Parathyroid adenoma (tissue), 2 donors: ENCODE results near the gene AJUBA.
A peak's percentile ranks its signal among the peaks of the same experiment; 100 is the strongest.

Source experiments
- H2AFZ ChIP-seq: fragments of 300-600 bp; sonication (generic); one replicate; pipeline ENCODE4 v1.7.0; 2017; ENCODE audit warnings: antibody characterized with exemption, mild to moderate bottlenecking
- H3K27ac ChIP-seq: fragments of 300-600 bp; sonication (generic); one replicate; pipeline ENCODE4 v1.7.0; 2017
- H3K27me3 ChIP-seq: fragments of 300-600 bp; sonication (generic); one replicate; pipeline ENCODE4 v1.7.0; 2017; ENCODE audit warnings: low read length; ENCODE audit not compliant: control insufficient read depth, insufficient read depth
- H3K36me3 ChIP-seq: fragments of 300-600 bp; sonication (generic); one replicate; pipeline ENCODE4 v1.7.0; 2017; ENCODE audit warnings: low read length; ENCODE audit not compliant: control insufficient read depth, insufficient read depth
- H3K4me1 ChIP-seq: fragments of 300-600 bp; sonication (generic); one replicate; pipeline ENCODE4 v1.7.0; 2017; ENCODE audit warnings: control low read depth
- H3K4me2 ChIP-seq: fragments of 300-600 bp; sonication (generic); one replicate; pipeline ENCODE4 v1.7.0; 2017; ENCODE audit warnings: low read length
- H3K4me3 ChIP-seq: fragments of 300-600 bp; sonication (generic); one replicate; pipeline ENCODE4 v1.7.0; 2017; ENCODE audit warnings: low read depth, low read length
- H3K79me2 ChIP-seq: fragments of 300-600 bp; sonication (generic); one replicate; pipeline ENCODE4 v1.7.0; 2017; ENCODE audit warnings: control low read depth
- H3K9ac ChIP-seq: fragments of 300-600 bp; sonication (generic); one replicate; pipeline ENCODE4 v1.7.0; 2017; ENCODE audit warnings: mild to moderate bottlenecking
- H3K9me3 ChIP-seq: fragments of 300-600 bp; sonication (generic); one replicate; pipeline ENCODE4 v1.7.0; 2017; ENCODE audit warnings: low read length; ENCODE audit not compliant: control insufficient read depth
- TF ChIP-seq, protein P1 (sequence below): fragments of 300-600 bp; sonication (generic); IDR thresholded peaks from one replicate; pipeline ENCODE4 v1.7.0; 2017; ENCODE audit warnings: antibody characterized with exemption, mild to moderate bottlenecking
- donor health status: primary hyperparathyroidism.

AJUBA gene

DNA sequence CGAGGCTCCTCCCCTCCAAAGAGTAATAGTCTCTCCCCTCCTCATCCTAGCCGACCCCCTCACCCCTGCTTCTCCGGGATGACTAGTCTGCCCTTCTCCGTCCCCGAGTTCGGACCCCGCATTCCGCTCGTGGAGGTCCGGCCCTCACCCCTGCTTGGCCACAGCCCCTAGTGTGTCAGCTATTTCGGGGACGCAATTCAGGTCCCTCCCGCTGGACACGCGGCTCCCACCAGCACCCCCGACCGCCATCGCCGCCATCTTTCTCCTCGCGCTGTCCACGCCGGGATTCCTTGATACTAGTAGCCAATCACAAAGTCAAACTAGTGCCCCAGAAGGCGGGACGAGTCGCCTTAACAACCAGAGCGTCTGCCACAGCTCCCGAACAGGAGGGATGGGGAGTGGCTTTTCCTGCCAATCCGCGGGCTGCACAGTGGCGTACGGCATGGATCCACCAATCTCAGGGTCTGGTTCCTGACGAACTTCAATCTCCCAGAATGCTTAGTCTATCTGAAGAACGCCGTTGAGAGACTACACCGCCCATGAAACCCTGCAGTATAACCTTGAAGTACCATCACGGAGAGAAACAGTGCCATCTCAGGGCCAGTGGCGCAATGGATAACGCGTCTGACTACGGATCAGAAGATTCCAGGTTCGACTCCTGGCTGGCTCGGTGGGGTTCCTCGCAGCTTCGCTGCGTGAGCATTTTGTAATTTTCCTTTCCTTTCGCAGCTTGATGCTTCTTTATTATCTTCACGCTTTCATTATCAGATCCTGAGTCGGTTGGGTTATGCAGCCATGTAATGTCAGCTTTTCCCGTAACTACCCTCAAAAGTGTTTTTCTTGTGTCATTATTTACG lies 53.0 kb downstream of the AJUBA start, which contains the start of gene PRMT5:
Gene PRMT5, minus strand, starts transcription at position 273 of the 857 bp plus-strand sequence. Its CDS starts 15 bp downstream, at position 258.
- H3K27me3 ChIP-seq: no peaks in the 10 kb centered on the region
- peak within 1 kb of the TSS; percentile 91 for H3K9ac ChIP-seq
- no peaks in the 10 kb centered on the region for H3K79me2 ChIP-seq
- H2AFZ ChIP-seq: peak within 1 kb of the TSS; percentile 96
- peak within 1 kb of the TSS; percentile 80 for H3K27ac ChIP-seq
- TF ChIP-seq, protein P1, sequence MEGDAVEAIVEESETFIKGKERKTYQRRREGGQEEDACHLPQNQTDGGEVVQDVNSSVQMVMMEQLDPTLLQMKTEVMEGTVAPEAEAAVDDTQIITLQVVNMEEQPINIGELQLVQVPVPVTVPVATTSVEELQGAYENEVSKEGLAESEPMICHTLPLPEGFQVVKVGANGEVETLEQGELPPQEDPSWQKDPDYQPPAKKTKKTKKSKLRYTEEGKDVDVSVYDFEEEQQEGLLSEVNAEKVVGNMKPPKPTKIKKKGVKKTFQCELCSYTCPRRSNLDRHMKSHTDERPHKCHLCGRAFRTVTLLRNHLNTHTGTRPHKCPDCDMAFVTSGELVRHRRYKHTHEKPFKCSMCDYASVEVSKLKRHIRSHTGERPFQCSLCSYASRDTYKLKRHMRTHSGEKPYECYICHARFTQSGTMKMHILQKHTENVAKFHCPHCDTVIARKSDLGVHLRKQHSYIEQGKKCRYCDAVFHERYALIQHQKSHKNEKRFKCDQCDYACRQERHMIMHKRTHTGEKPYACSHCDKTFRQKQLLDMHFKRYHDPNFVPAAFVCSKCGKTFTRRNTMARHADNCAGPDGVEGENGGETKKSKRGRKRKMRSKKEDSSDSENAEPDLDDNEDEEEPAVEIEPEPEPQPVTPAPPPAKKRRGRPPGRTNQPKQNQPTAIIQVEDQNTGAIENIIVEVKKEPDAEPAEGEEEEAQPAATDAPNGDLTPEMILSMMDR: no peak
- H3K4me3 ChIP-seq: peak within 1 kb of the TSS; percentile 77
- no peaks in the 10 kb centered on the region for H3K36me3 ChIP-seq
- peaks cover 7% of the 10 kb centered on the region for H3K4me1 ChIP-seq
- H3K4me2 ChIP-seq: peak within 1 kb of the TSS; percentile 83
- H3K9me3 ChIP-seq: no peaks in the 10 kb centered on the region

DNA sequence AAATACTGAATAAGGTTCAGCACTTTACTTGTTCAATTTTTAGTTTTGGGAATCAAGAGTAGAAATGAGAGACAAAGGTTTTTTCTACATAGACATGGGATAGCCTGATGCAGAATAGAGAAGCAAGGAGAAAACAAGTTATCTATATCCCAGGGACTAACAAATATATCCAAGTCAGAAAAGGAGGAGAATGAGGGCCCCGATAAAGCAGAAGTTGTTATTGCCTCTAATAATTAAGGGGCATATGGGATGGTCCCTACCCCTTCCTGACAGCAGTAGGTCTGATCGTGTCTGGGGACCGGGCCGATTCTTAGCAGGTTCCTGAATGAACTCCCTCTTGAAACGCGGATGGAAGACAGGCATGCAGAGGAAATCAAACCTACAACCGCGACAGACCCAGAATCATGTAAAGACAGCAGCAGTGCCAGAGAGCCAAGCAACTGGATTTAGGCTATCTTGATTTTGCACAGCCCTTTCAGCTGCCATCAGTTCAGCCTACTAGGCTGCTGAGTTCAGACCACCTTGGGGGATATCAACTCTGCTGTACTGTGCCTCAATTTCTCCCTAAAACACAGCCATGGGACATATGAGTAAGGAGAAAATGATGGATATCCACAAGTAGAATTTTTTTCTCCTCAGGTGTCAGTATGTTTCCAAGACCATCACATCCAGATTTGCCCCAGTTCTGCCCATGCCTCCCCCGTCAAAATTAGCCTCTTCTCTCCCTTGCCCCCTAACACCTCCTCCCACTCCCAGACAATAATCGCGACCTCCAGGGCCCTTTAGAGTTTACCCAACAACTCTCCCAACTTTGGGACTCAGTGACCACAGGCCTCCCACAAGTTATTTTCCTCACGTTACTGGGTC lies 53.9 kb downstream of the AJUBA start:
- peak overlapping the region; percentile 46 for H3K4me2 ChIP-seq
- no peaks in the 10 kb centered on the region for H3K36me3 ChIP-seq
- peak overlapping the region; percentile 77 for H3K4me3 ChIP-seq
- H3K9me3 ChIP-seq: no peaks in the 10 kb centered on the region
- H3K27me3 ChIP-seq: no peaks in the 10 kb centered on the region
- peak overlapping the region; percentile 96 for H2AFZ ChIP-seq
- peak overlapping the region; percentile 91 for H3K9ac ChIP-seq
- TF ChIP-seq, protein P1: no peak
- H3K27ac ChIP-seq: peak overlapping the region; percentile 80
- H3K4me1 ChIP-seq: peaks cover 7% of the 10 kb centered on the region
- no peaks in the 10 kb centered on the region for H3K79me2 ChIP-seq

DNA sequence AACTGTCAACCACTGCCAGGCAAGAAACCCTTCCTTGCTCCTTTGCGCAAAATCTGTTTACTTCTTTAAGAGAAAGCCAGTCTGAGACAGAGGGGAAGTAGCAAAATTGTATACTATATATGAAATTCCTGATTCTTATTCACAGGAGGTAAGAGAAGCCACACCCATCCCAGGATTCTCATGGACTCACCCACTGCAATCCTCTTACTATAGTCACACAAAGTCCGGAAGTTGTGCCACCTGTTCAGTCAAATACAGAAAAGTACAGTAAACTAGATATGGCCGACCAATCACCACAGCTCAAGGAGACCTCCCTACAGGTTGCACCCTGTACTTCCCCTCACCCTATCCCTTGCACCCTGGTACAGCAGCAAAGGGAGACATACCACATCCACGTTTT lies 56.0 kb downstream of the AJUBA start:
- no peaks in the 10 kb centered on the region for H3K79me2 ChIP-seq
- no peak overlapping the region for H3K4me2 ChIP-seq
- H2AFZ ChIP-seq: no peak overlapping the region
- no peak overlapping the region for H3K4me3 ChIP-seq
- no peak overlapping the region for H3K9ac ChIP-seq
- no peaks in the 10 kb centered on the region for H3K27me3 ChIP-seq
- no peaks in the 10 kb centered on the region for H3K36me3 ChIP-seq
- H3K4me1 ChIP-seq: peaks cover 7% of the 10 kb centered on the region
- TF ChIP-seq, protein P1: no peak
- no peak overlapping the region for H3K27ac ChIP-seq
- H3K9me3 ChIP-seq: no peaks in the 10 kb centered on the region

DNA sequence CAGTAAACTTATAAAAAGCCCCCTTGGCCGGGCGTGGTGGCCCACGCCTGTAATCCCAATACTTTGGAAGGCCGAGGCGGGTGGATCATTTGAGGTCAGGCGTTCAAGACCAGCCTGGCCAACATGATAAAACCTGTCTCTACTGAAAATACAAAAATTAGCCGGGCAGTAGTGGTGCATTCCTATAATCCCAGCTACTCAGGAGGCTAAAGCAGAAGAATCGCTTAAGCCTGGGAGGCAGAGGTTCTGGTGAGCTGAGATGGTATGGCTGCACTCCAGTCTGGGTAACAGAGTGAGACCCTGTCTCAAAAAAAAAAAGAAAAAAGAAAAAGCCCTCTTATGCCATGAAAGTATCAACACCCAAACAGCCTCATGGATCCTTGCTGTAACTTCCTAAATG lies 56.8 kb downstream of the AJUBA start:
- H3K4me3 ChIP-seq: no peak overlapping the region
- no peaks in the 10 kb centered on the region for H3K36me3 ChIP-seq
- H3K27ac ChIP-seq: no peak overlapping the region
- H3K4me1 ChIP-seq: peaks cover 7% of the 10 kb centered on the region
- H3K79me2 ChIP-seq: no peaks in the 10 kb centered on the region
- no peaks in the 10 kb centered on the region for H3K9me3 ChIP-seq
- H3K4me2 ChIP-seq: no peak overlapping the region
- H3K9ac ChIP-seq: no peak overlapping the region
- H3K27me3 ChIP-seq: no peaks in the 10 kb centered on the region
- H2AFZ ChIP-seq: no peak overlapping the region
- TF ChIP-seq, protein P1: no peak
